IPS DF 19.7 (cell line): ENCODE measurements around the gene ATP11A.

Experiments used
- DNase-seq: peaks from one replicate; pipeline ENCODE4 v3.0.0-alpha.2; 2013; ENCODE audit warnings: low read depth, low spot score

ATP11A gene

GRCh38 chr13:112709825-112710783 lies 20.3 kb downstream of the ATP11A start:
- no peak for DNase-seq

- no peak for DNase-seq
These were observed 21.2 kb downstream of the ATP11A start for GRCh38 chr13:112710855-112711527.

GRCh38 chr13:112711528-112712265 lies 21.9 kb downstream of the ATP11A start:
- DNase-seq, result peak; percentile 92

- DNase-seq, result no peak
These were observed 22.8 kb downstream of the ATP11A start for GRCh38 chr13:112712451-112713207.

- no peak for DNase-seq
These were observed 23.8 kb downstream of the ATP11A start for GRCh38 chr13:112713517-112714253.

- DNase-seq, result no peak
These were observed 24.7 kb downstream of the ATP11A start for GRCh38 chr13:112714376-112715174.

GRCh38 chr13:112715210-112715609 lies 25.4 kb downstream of the ATP11A start:
- no peak for DNase-seq

- no peak for DNase-seq
These were observed 26.1 kb downstream of the ATP11A start for GRCh38 chr13:112715715-112716460.

GRCh38 chr13:112716461-112716820 lies 26.6 kb downstream of the ATP11A start:
- no peak for DNase-seq

GRCh38 chr13:112716841-112717520 lies 27.1 kb downstream of the ATP11A start:
- DNase-seq, result no peak

GRCh38 chr13:112718318-112718717 lies 28.5 kb downstream of the ATP11A start:
- no peak for DNase-seq

- DNase-seq, result no peak
These were observed 29.2 kb downstream of the ATP11A start for GRCh38 chr13:112719016-112719415.

GRCh38 chr13:112719556-112719955 lies 29.7 kb downstream of the ATP11A start:
- DNase-seq, result no peak

GRCh38 chr13:112720251-112720650 lies 30.4 kb downstream of the ATP11A start:
- DNase-seq, result no peak

GRCh38 chr13:112720814-112721197 lies 31.0 kb downstream of the ATP11A start:
- no peak for DNase-seq

- no peak for DNase-seq
These were observed 31.6 kb downstream of the ATP11A start for GRCh38 chr13:112721198-112722104.

GRCh38 chr13:112722433-112723263 lies 32.8 kb downstream of the ATP11A start:
- DNase-seq, result no peak
